GM12878 (cell line): ENCODE measurements around the gene RANBP1. TPM values are rescaled to one million over a fixed set of nuclear protein-coding genes. Genes with fewer than 3 reads are reported as not detected.

Experiments
- ATAC-seq: fragments of 200-7000 bp; cut with Tn5 transposase; 3 replicates; pipeline ENCODE4 v1.9.1; 2020; ENCODE audit warnings: mild to moderate bottlenecking, moderate library complexity
- BruUV-seq: library from RNA; stranded (reverse); fragments of 400-500 nt; replicated peaks from 2 replicates; lab custom pipeline; 2021; lab: Mats Ljungman, UMichigan
- CTCF ChIA-PET: fragments of 300-600 bp; sonication (Branson Sonifier 250); formaldehyde crosslinking; extraction: SDS; loops from one replicate; lab custom pipeline; 2021; ENCODE audit warnings: inconsistent platforms; lab: Yijun Ruan, JAX
- POLR2A ChIA-PET: fragments of 350-600 bp; formaldehyde crosslinking; extraction: SDS; loops from one replicate; lab custom pipeline; 2021; ENCODE audit warnings: inconsistent platforms; lab: Charles Lee
- RAD21 ChIA-PET: fragments of 300-600 bp; sonication (Branson Sonifier 250); formaldehyde crosslinking; loops from one replicate; lab custom pipeline; 2023; ENCODE audit warnings: antibody characterized with exemption; ENCODE audit not compliant: unreplicated experiment; lab: Charles Lee
- SMC1A ChIA-PET: fragments of 300-600 bp; sonication (Branson Sonifier 250); formaldehyde crosslinking; loops from one replicate; lab custom pipeline; 2023; ENCODE audit not compliant: unreplicated experiment, uncharacterized antibody; lab: Charles Lee
- DNase-seq: peaks from one replicate; pipeline ENCODE4 v3.0.0-alpha.2; 2011; ENCODE audit warnings: low read depth, low spot score
- FAIRE-seq: peaks from 3 replicates; lab custom pipeline; 2011; peaks lifted over from hg19 to GRCh38; lab: Jason Lieb, UNC
- H2AFZ ChIP-seq: 2 replicates; pipeline ENCODE4 v1.6.0; 2011; ENCODE audit warnings: low read depth, low read length, control low read depth; ENCODE audit not compliant: control insufficient read depth
- H3K27ac ChIP-seq: 2 replicates; pipeline ENCODE4 v1.5.1; 2011; ENCODE audit warnings: control low read depth; ENCODE audit not compliant: control insufficient read depth, insufficient read depth
- H3K27me3 ChIP-seq, 2 experiments: replicated peaks in 1 of 2; 2 replicates each; pipeline versions ENCODE4 v1.6.0 to v1.6.1; 2011; ENCODE audit warnings: low read length in 1 of 2; ENCODE audit not compliant: control insufficient read depth in 2 of 2, insufficient read depth in 2 of 2
- H3K36me3 ChIP-seq, 2 experiments: 2 replicates each; pipeline ENCODE4 v1.5.1; 2011; ENCODE audit warnings: low read length in 1 of 2; ENCODE audit not compliant: control insufficient read depth in 2 of 2, insufficient read depth in 2 of 2
- H3K4me1 ChIP-seq: 2 replicates; pipeline ENCODE4 v1.6.1; 2011; ENCODE audit warnings: mild to moderate bottlenecking, low read length, moderate library complexity, mixed read lengths; ENCODE audit not compliant: control insufficient read depth, insufficient read depth
- H3K4me2 ChIP-seq: 2 replicates; pipeline ENCODE4 v1.6.0; 2011; ENCODE audit warnings: control low read depth; ENCODE audit not compliant: control insufficient read depth, insufficient read depth
- H3K4me3 ChIP-seq: fragments of 200-600 bp; sonication (generic); 2 replicates; pipeline ENCODE4 v1.5.1; 2016
- H3K79me2 ChIP-seq: 2 replicates; pipeline ENCODE4 v1.6.0; 2011; ENCODE audit warnings: low read length; ENCODE audit not compliant: control insufficient read depth, insufficient read depth
- H3K9ac ChIP-seq: 2 replicates; pipeline ENCODE4 v1.8.0; 2011; ENCODE audit warnings: low read length, control low read depth, mixed read lengths; ENCODE audit not compliant: control insufficient read depth, insufficient read depth
- H3K9me3 ChIP-seq: replicated peaks from 3 replicates; pipeline ENCODE4 v1.5.1; 2011; ENCODE audit warnings: mild to moderate bottlenecking, low read length; ENCODE audit not compliant: control insufficient read depth, insufficient read depth
- H4K20me1 ChIP-seq: 2 replicates; pipeline ENCODE4 v1.6.0; 2011; ENCODE audit not compliant: control insufficient read depth, insufficient read depth
- CBFB ChIP-seq: IDR thresholded peaks from 2 replicates; pipeline ENCODE4 v1.6.1; 2016; ENCODE audit warnings: antibody characterized with exemption, low read depth
- CUX1 ChIP-seq: IDR thresholded peaks from 2 replicates; pipeline ENCODE4 v1.6.1; 2012; ENCODE audit warnings: improper control_type of control experiment, low read depth, low read length; ENCODE audit not compliant: insufficient replicate concordance
- HCFC1 ChIP-seq: fragments of 150-350 bp; IDR thresholded peaks from 2 replicates; pipeline ENCODE4 v1.6.1; 2014; ENCODE audit warnings: low read length
- KAT2A ChIP-seq: conservative IDR thresholded peaks from 2 replicates; pipeline ENCODE4 v1.6.1; 2011; ENCODE audit warnings: low read depth, low read length; ENCODE audit not compliant: control insufficient read depth
- NR2C2 ChIP-seq: IDR thresholded peaks from 2 replicates; pipeline ENCODE4 v1.6.1; 2011; ENCODE audit warnings: borderline replicate concordance, low read depth; ENCODE audit not compliant: control insufficient read depth, insufficient read length
- PBX3 ChIP-seq: IDR thresholded peaks from 2 replicates; pipeline ENCODE4 v1.6.1; 2011; ENCODE audit warnings: mild to moderate bottlenecking, low read depth, low read length, moderate library complexity; ENCODE audit not compliant: insufficient replicate concordance
- PML ChIP-seq: IDR thresholded peaks from 2 replicates; pipeline ENCODE4 v1.6.1; 2012; ENCODE audit warnings: low read length, inconsistent platforms
- POLR2A ChIP-seq: IDR thresholded peaks from 2 replicates; pipeline ENCODE4 v1.6.1; 2011; ENCODE audit warnings: low read depth, mild to moderate bottlenecking, low read length
- RELB ChIP-seq: fragments of 450-650 bp; IDR thresholded peaks from 2 replicates; pipeline ENCODE4 v1.6.1; 2017; ENCODE audit warnings: low read depth, mild to moderate bottlenecking, moderate library complexity
- RFX5 ChIP-seq: IDR thresholded peaks from 2 replicates; pipeline ENCODE4 v1.6.1; 2011; ENCODE audit warnings: low read depth, low read length, improper control_type of control experiment
- SUZ12 ChIP-seq: fragments of 200-600 bp; sonication (generic); IDR thresholded peaks from one replicate; pipeline ENCODE4 v1.6.1; 2018; ENCODE audit warnings: antibody characterized with exemption, mild to moderate bottlenecking; ENCODE audit not compliant: unreplicated experiment
- WGBS: methylation state at CpG from one replicate; pipeline ENCODE4 v1.1.6; 2016; ENCODE audit warnings: low lambda C conversion rate; ENCODE audit not compliant: insufficient replicate concordance, insufficient coverage; ENCODE audit errors: missing lambda C conversion rate; 5-methylcytosine and 5-hydroxymethylcytosine counted together
- in situ Hi-C: fragments of 300-500 bp; cut with MboI; formaldehyde crosslinking; loops from 9 replicates; pipeline ENCODE4 v1.14.3; 2018; ENCODE audit warnings: mixed read lengths
- intact Hi-C: fragments of 100-400 bp; cut with micrococcal nuclease; formaldehyde crosslinking; loops from one replicate; pipeline ENCODE4 v1.14.2; 2022; ENCODE audit not compliant: unreplicated experiment
- polyA plus RNA-seq, 11 experiments: library from polyadenylated mRNA; depleted of rRNA in 4 of 11; unstranded in 6 of 11; stranded (reverse) in 5 of 11; fragments of >200 nt; fragmentation: Nextera tagmentation in 4 of 11; fragmentation: Illumina TruSeq in 1 of 11; extraction: Ambion mirVana in 4 of 11; extraction: Trizol in 1 of 11; gene quantifications; 1 replicate in 1 of 11; 2 replicates in 10 of 11; pipeline versions ENCODE4 v1.2.1 to v1.2.3, GENCODE V29; 2011 to 2016; ENCODE audit warnings: inconsistent platforms in 2 of 11, missing spikeins in 2 of 11, low read depth in 1 of 11
- total RNA-seq, 4 experiments: library from RNA; depleted of rRNA in 3 of 4; stranded (reverse); fragments of >200 nt in 3 of 4; fragmentation: Illumina TruSeq in 1 of 4; extraction: Trizol in 1 of 4; gene quantifications; 2 replicates each; pipeline versions ENCODE4 v1.2.1 to v1.2.3, GENCODE V29; 2013 to 2021

RANBP1 gene
- total and polyA plus RNA-seq, 10 of the 15 experiments (the other 5 are each of a cell fraction or from before 2014, with no cell fraction given) = 55.3 to 808 (median 394) TPM

- 6% methylated on average over 13 of the region's 15 CpGs for WGBS
- FAIRE-seq = no peak
- Histone ChIP-seq H3K9ac (no peak overlapping the region), H3K79me2 (no peaks in the 10 kb centered on the region), H2AFZ (no peak overlapping the region), H4K20me1 (no peaks in the 10 kb centered on the region), H3K36me3 (no peaks in the 10 kb centered on the region), H3K27me3 (peaks cover 1 to 2% of the 10 kb centered on the region in 2 experiments; a peak in 3 of 4 replicates), H3K4me1 (no peaks in the 10 kb centered on the region), H3K4me3 (no peak overlapping the region), H3K4me2 (no peak overlapping the region), H3K27ac (no peak overlapping the region), H3K9me3 (no peaks in the 10 kb centered on the region)
- ChIA-PET POLR2A (no interaction called here), CTCF (interaction anchor here (2.5 kb wide), 1 partner anchor 80 kb away, joined by 29 read pairs; no protein-coding TSS in a partner anchor), RAD21 (interaction anchor here (1.3 kb wide), 1 partner anchor 80 kb away, joined by 3 read pairs; no protein-coding TSS in a partner anchor), SMC1A (interaction anchor here (1.4 kb wide), 1 partner anchor 79 kb away, joined by 4 read pairs; no protein-coding TSS in a partner anchor)
- intact Hi-C loops = loop anchor here (5.0 kb wide), 4 partner anchors 79 to 339 kb away; partner anchors contain the start of genes KLHL22 and RTN4R
- ATAC-seq = no peak
- BruUV-seq = no TSS peak
- in situ Hi-C loops = loop anchor here (10.0 kb wide), 2 partner anchors 106 to 136 kb away; partner anchors contain the start of gene RTN4R
- no peak for DNase-seq
- TF ChIP-seq CBFB (no peak), POLR2A (no peak), KAT2A (no peak), RFX5 (no peak), NR2C2 (no peak), RELB (no peak), CUX1 (no peak), PML (no peak), HCFC1 (no peak), PBX3 (no peak), SUZ12 (no peak)
These were observed 42.6 kb downstream of the RANBP1 start for GRCh38 chr22:20158391-20159036.
